Panc1 (cell line): ENCODE results near the gene HDLBP. TPM values are rescaled to one million over a fixed set of nuclear protein-coding genes. Genes with fewer than 3 reads are reported as not detected.
A peak's percentile ranks its signal among the peaks of the same experiment; 100 is the strongest.

ENCODE experiments used
- ATAC-seq: fragments of 200-7000 bp; cut with Tn5 transposase; 2 replicates; pipeline ENCODE4 v1.9.1; 2020; ENCODE audit warnings: mild to moderate bottlenecking, moderate library complexity
- BruUV-seq: library from RNA; stranded (reverse); fragments of 400-500 nt; replicated peaks from 2 replicates; lab custom pipeline; 2021; lab: Mats Ljungman, UMichigan
- CTCF ChIA-PET: fragments of 300-600 bp; sonication (Branson Sonifier 250); formaldehyde crosslinking; loops from one replicate; lab custom pipeline; 2022; ENCODE audit warnings: antibody characterized with exemption; lab: Charles Lee
- POLR2A ChIA-PET: fragments of 300-600 bp; sonication (Branson Sonifier 250); formaldehyde crosslinking; loops from one replicate; lab custom pipeline; 2022; ENCODE audit warnings: antibody characterized with exemption; lab: Charles Lee
- DNase-seq: peaks from one replicate; pipeline ENCODE4 v3.0.0-alpha.2; 2010; ENCODE audit warnings: low read depth, low spot score
- H3K27ac ChIP-seq: 2 replicates; pipeline ENCODE4 v1.5.1; 2011; ENCODE audit warnings: mild to moderate bottlenecking, low read length, inconsistent platforms
- H3K27me3 ChIP-seq: fragments of 200-500 bp; sonication (Bioruptor generic); 2 replicates; pipeline ENCODE4 v1.6.0; 2014; ENCODE audit warnings: low read length, inconsistent platforms; ENCODE audit not compliant: control insufficient read depth, insufficient read depth
- H3K36me3 ChIP-seq: fragments of 200-500 bp; sonication (Bioruptor generic); 2 replicates; pipeline ENCODE4 v1.5.1; 2014; ENCODE audit warnings: inconsistent platforms, mild to moderate bottlenecking, low read length, moderate library complexity; ENCODE audit not compliant: control insufficient read depth, insufficient read depth
- H3K4me1 ChIP-seq: 2 replicates; pipeline ENCODE4 v1.5.1; 2011; ENCODE audit warnings: inconsistent platforms, mild to moderate bottlenecking, low read length, moderate library complexity; ENCODE audit not compliant: control insufficient read depth, insufficient read depth
- H3K4me3 ChIP-seq, 2 experiments: 2 replicates each; pipeline ENCODE4 v1.5.1; 2011 to 2012; ENCODE audit warnings: low read depth in 2 of 2, low read length in 2 of 2, mild to moderate bottlenecking in 2 of 2, inconsistent platforms in 1 of 2, moderate library complexity in 1 of 2
- H3K9me3 ChIP-seq: fragments of 200-500 bp; sonication (Bioruptor generic); 2 replicates; pipeline ENCODE4 v1.5.1; 2014; ENCODE audit warnings: low read depth, mild to moderate bottlenecking, inconsistent platforms, low read length, moderate library complexity; ENCODE audit not compliant: control insufficient read depth, insufficient read depth
- CTCF ChIP-seq: fragments of 450-650 bp; IDR thresholded peaks from 2 replicates; pipeline ENCODE4 v1.5.1; 2017; ENCODE audit warnings: mild to moderate bottlenecking
- POLR2AphosphoS5 ChIP-seq: IDR thresholded peaks from 2 replicates; pipeline ENCODE4 v1.6.1; 2012; ENCODE audit warnings: mild to moderate bottlenecking, low read depth, low read length, moderate library complexity
- REST ChIP-seq, 2 experiments: IDR thresholded peaks; 2 replicates each; pipeline ENCODE4 v1.6.1; 2011 to 2012; ENCODE audit warnings: low read depth in 2 of 2, control low read depth in 1 of 2, low read length in 1 of 2, mild to moderate bottlenecking in 1 of 2, moderate library complexity in 1 of 2; ENCODE audit not compliant: insufficient read depth in 1 of 2
- SIN3A ChIP-seq: IDR thresholded peaks from 2 replicates; pipeline ENCODE4 v1.6.1; 2012; ENCODE audit warnings: low read depth, mild to moderate bottlenecking, low read length, moderate library complexity, borderline replicate concordance; ENCODE audit not compliant: insufficient read depth
- TCF7L2 ChIP-seq: IDR thresholded peaks from 2 replicates; pipeline ENCODE4 v1.6.1; 2011; ENCODE audit warnings: mild to moderate bottlenecking, low read depth, low read length, inconsistent platforms
- in situ Hi-C: cut with HindIII; loops from 2 replicates; pipeline ENCODE4 v1.10.0; 2016; ENCODE audit warnings: low sequenced_read_pairs, low pct_unique_long_range_greater_than_20kb
- intact Hi-C: fragments of 100-400 bp; cut with micrococcal nuclease; formaldehyde crosslinking; loops from one replicate; pipeline ENCODE4 v1.10.0; 2022; ENCODE audit not compliant: unreplicated experiment
- total RNA-seq: library from RNA; stranded (reverse); gene quantifications from one replicate; pipeline ENCODE4 v1.2.1, GENCODE V29; 2021; ENCODE audit not compliant: unreplicated experiment

Gene HDLBP
- total RNA-seq, 1 experiment from 2014 or later, result 656 TPM

GRCh38 chr2:241188361-241189092, 126.9 kb downstream of the HDLBP start, which contains the start of gene ANO7:
ANO7 (plus strand) TSS chr2:241188677; CDS start chr2:241190064, 1,387 bp downstream.
- ChIA-PET POLR2A (no interaction called here), CTCF (no interaction called here)
- H3K27me3 ChIP-seq, result no peaks in the 10 kb centered on the region
- intact Hi-C loops (no loop called here), in situ Hi-C loops (no loop called here)
- no peaks in the 10 kb centered on the region for H3K9me3 ChIP-seq
- H3K27ac ChIP-seq, result no peak within 1 kb of the TSS
- no peak within 1 kb of the TSS for H3K4me3 ChIP-seq
- ATAC-seq (peak; percentile 46), DNase-seq (no peak)
- no peaks in the 10 kb centered on the region for H3K36me3 ChIP-seq
- BruUV-seq, result no TSS peak
- no peaks in the 10 kb centered on the region; the same call in 1 of the 2 replicates for H3K4me1 ChIP-seq
- TF ChIP-seq TCF7L2, result no peak
- TF ChIP-seq REST (IDR thresholded peaks at IDR 0.05; ENCODE audit: insufficient read depth in 1 of 2, low read depth in 2 of 2, low read length in 1 of 2), result no peak
- TF ChIP-seq CTCF, result no peak
- TF ChIP-seq POLR2AphosphoS5, result no peak
- no peak for TF ChIP-seq SIN3A

GRCh38 chr2:241187918-241188234, 127.6 kb downstream of the HDLBP start:
- H3K27ac ChIP-seq, result no peak overlapping the region
- no TSS peak for BruUV-seq
- no peaks in the 10 kb centered on the region; the same call in 1 of the 2 replicates for H3K4me1 ChIP-seq
- no peaks in the 10 kb centered on the region for H3K27me3 ChIP-seq
- no peaks in the 10 kb centered on the region for H3K36me3 ChIP-seq
- DNase-seq, result no peak
- ChIA-PET CTCF (no interaction called here), POLR2A (no interaction called here)
- no peaks in the 10 kb centered on the region for H3K9me3 ChIP-seq
- no peak for ATAC-seq
- intact Hi-C loops (no loop called here), in situ Hi-C loops (no loop called here)
- no peak overlapping the region for H3K4me3 ChIP-seq
- TF ChIP-seq SIN3A (no peak), REST (IDR thresholded peaks at IDR 0.05; ENCODE audit: insufficient read depth in 1 of 2, low read depth in 2 of 2, low read length in 1 of 2) (no peak), TCF7L2 (no peak), CTCF (no peak), POLR2AphosphoS5 (no peak)
